ENCODE data around the gene TSPAN12. TPM values are rescaled to one million over a fixed set of nuclear protein-coding genes. Genes with fewer than 3 reads are reported as not detected.

Gene TSPAN12
- polyA plus RNA-seq, 1 donor from 2014 or later, result 2.2 TPM

DNA sequence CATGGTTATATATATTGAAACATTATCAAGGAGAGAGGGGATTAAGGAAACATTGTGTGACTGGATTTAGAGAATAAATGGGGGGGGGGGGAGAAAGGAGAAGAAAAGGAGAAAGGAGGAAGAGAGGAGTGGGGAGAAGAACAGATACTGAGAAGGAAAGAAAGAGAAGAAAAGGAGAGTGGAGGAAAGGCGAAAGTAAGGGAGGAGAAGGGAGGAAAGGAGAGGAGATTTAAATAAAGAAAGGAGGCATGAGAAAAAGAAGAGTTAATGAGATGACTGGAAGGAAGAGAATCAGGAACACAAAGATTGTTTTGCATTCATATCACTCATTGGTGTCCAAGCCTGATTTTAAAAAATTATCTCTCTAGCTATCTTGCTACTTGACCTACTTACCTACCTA lies 16.1 kb upstream of the TSPAN12 start:
- Histone ChIP-seq H3K36me3 (ENCODE audit: insufficient read depth, low read length) (no peaks in the 10 kb centered on the region), H4K20me1 (ENCODE audit: insufficient read depth) (no peaks in the 10 kb centered on the region), H3F3A (ENCODE audit: insufficient read depth, low read length, poor library complexity, severe bottlenecking) (no peaks in the 10 kb centered on the region), H3K27ac (ENCODE audit: low read length) (no peak overlapping the region), H3K4me2 (ENCODE audit: low read length) (no peak overlapping the region), H3K9me2 (ENCODE audit: insufficient read depth, low read length) (no peaks in the 10 kb centered on the region), H3K9ac (ENCODE audit: low read length) (no peak overlapping the region), H3K4me3 (ENCODE audit: low read length) (no peak overlapping the region), H3K27me3 (ENCODE audit: insufficient read depth, low read depth, low read length) (no peaks in the 10 kb centered on the region), H2AFZ (ENCODE audit: low read depth, low read length) (no peak overlapping the region), H3K79me2 (replicated peaks; ENCODE audit: insufficient read depth, low read length) (no peaks in the 10 kb centered on the region), H3K9me3 (ENCODE audit: low read length) (no peaks in the 10 kb centered on the region)
- TF ChIP-seq EZH2 (IDR thresholded peaks at IDR 0.05; ENCODE audit: borderline replicate concordance, insufficient read depth, low read length, poor library complexity, severe bottlenecking) (no peak), SMC3 (conservative IDR thresholded peaks at IDR 0.05; ENCODE audit: poor library complexity) (no peak), RAD21 (conservative IDR thresholded peaks at IDR 0.05) (no peak), TAF1 (IDR thresholded peaks at IDR 0.05; ENCODE audit: low read depth) (no peak), MXI1 (conservative IDR thresholded peaks at IDR 0.05; ENCODE audit: poor library complexity, severe bottlenecking) (no peak), EP300 (conservative IDR thresholded peaks at IDR 0.05; ENCODE audit: poor library complexity, severe bottlenecking) (no peak), POLR2AphosphoS5 (IDR thresholded peaks at IDR 0.05) (no peak)
- TF ChIP-seq, protein P1, sequence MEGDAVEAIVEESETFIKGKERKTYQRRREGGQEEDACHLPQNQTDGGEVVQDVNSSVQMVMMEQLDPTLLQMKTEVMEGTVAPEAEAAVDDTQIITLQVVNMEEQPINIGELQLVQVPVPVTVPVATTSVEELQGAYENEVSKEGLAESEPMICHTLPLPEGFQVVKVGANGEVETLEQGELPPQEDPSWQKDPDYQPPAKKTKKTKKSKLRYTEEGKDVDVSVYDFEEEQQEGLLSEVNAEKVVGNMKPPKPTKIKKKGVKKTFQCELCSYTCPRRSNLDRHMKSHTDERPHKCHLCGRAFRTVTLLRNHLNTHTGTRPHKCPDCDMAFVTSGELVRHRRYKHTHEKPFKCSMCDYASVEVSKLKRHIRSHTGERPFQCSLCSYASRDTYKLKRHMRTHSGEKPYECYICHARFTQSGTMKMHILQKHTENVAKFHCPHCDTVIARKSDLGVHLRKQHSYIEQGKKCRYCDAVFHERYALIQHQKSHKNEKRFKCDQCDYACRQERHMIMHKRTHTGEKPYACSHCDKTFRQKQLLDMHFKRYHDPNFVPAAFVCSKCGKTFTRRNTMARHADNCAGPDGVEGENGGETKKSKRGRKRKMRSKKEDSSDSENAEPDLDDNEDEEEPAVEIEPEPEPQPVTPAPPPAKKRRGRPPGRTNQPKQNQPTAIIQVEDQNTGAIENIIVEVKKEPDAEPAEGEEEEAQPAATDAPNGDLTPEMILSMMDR (IDR thresholded peaks at IDR 0.05; ENCODE audit: poor library complexity, severe bottlenecking), result no peak
- TF ChIP-seq, protein P2, sequence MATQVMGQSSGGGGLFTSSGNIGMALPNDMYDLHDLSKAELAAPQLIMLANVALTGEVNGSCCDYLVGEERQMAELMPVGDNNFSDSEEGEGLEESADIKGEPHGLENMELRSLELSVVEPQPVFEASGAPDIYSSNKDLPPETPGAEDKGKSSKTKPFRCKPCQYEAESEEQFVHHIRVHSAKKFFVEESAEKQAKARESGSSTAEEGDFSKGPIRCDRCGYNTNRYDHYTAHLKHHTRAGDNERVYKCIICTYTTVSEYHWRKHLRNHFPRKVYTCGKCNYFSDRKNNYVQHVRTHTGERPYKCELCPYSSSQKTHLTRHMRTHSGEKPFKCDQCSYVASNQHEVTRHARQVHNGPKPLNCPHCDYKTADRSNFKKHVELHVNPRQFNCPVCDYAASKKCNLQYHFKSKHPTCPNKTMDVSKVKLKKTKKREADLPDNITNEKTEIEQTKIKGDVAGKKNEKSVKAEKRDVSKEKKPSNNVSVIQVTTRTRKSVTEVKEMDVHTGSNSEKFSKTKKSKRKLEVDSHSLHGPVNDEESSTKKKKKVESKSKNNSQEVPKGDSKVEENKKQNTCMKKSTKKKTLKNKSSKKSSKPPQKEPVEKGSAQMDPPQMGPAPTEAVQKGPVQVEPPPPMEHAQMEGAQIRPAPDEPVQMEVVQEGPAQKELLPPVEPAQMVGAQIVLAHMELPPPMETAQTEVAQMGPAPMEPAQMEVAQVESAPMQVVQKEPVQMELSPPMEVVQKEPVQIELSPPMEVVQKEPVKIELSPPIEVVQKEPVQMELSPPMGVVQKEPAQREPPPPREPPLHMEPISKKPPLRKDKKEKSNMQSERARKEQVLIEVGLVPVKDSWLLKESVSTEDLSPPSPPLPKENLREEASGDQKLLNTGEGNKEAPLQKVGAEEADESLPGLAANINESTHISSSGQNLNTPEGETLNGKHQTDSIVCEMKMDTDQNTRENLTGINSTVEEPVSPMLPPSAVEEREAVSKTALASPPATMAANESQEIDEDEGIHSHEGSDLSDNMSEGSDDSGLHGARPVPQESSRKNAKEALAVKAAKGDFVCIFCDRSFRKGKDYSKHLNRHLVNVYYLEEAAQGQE (IDR thresholded peaks at IDR 0.05; ENCODE audit: borderline replicate concordance), result no peak

DNA sequence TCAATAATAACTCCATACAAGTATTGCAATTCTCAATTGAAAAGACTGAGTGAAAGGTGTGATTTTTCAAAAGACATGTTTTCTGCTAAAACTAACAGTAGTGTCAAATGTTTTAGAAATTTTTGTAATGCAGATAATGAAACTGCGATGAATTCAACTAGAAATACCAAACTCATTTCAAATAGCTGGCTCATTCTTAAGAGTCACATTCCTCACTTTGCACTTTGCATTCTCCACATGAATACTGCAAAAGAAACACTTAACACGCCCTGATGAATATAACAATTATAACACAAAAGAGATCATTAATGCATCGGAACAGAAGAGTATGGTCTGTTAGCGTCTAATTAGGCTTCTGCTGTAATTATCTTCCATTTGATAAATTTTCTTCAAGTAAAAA lies 15.5 kb upstream of the TSPAN12 start:
- TF ChIP-seq, protein P1 (IDR thresholded peaks at IDR 0.05; ENCODE audit: poor library complexity, severe bottlenecking), result no peak
- TF ChIP-seq POLR2AphosphoS5 (IDR thresholded peaks at IDR 0.05) (no peak), SMC3 (conservative IDR thresholded peaks at IDR 0.05; ENCODE audit: poor library complexity) (no peak)
- no peaks in the 10 kb centered on the region for H3K9me2 ChIP-seq (ENCODE audit: insufficient read depth, low read length)
- H3K4me2 ChIP-seq (ENCODE audit: low read length), result no peak overlapping the region
- no peak overlapping the region for H3K9ac ChIP-seq (ENCODE audit: low read length)
- H2AFZ ChIP-seq (ENCODE audit: low read depth, low read length), result no peak overlapping the region
- no peak overlapping the region for H3K27ac ChIP-seq (ENCODE audit: low read length)
- no peaks in the 10 kb centered on the region for H3K27me3 ChIP-seq (ENCODE audit: insufficient read depth, low read depth, low read length)
- H3K36me3 ChIP-seq (ENCODE audit: insufficient read depth, low read length), result no peaks in the 10 kb centered on the region
- H3K9me3 ChIP-seq (ENCODE audit: low read length), result no peaks in the 10 kb centered on the region
- H3K4me3 ChIP-seq (ENCODE audit: low read length), result no peak overlapping the region
- H3F3A ChIP-seq (ENCODE audit: insufficient read depth, low read length, poor library complexity, severe bottlenecking), result no peaks in the 10 kb centered on the region
- no peaks in the 10 kb centered on the region for H4K20me1 ChIP-seq (ENCODE audit: insufficient read depth)
- H3K79me2 ChIP-seq (replicated peaks; ENCODE audit: insufficient read depth, low read length), result no peaks in the 10 kb centered on the region
